HFFc6 (cell line): ENCODE data around the gene ZDHHC11. TPM values are rescaled to one million over a fixed set of nuclear protein-coding genes. Genes with fewer than 3 reads are reported as not detected.

Experiments used
- DNase-seq: peaks from one replicate; pipeline ENCODE4 v3.0.0-alpha.2; 2018
- H3K27ac Mint-ChIP-seq: 2 replicates; pipeline ENCODE4 v1.8.0; 2020; ENCODE audit warnings: mild to moderate bottlenecking, mixed read lengths
- H3K27me3 Mint-ChIP-seq: 2 replicates; pipeline ENCODE4 v1.8.0; 2021; ENCODE audit warnings: mild to moderate bottlenecking, moderate library complexity, mixed read lengths; ENCODE audit not compliant: insufficient read depth
- H3K36me3 Mint-ChIP-seq: 2 replicates; pipeline ENCODE4 v1.8.0; 2021; ENCODE audit warnings: low read depth, mixed read lengths
- H3K4me1 Mint-ChIP-seq: 2 replicates; pipeline ENCODE4 v1.8.0; 2020; ENCODE audit warnings: low read depth, mixed read lengths
- H3K4me3 Mint-ChIP-seq: 2 replicates; pipeline ENCODE4 v1.8.0; 2020; ENCODE audit warnings: mild to moderate bottlenecking, moderate library complexity, mixed read lengths
- H3K9me3 Mint-ChIP-seq: 2 replicates; pipeline ENCODE4 v1.8.0; 2020; ENCODE audit warnings: mild to moderate bottlenecking, mixed read lengths
- long read RNA-seq: library from polyadenylated mRNA; unstranded; transcript quantifications from one replicate; pipeline ENCODE4 v2.0.0, GENCODE V29; 2019
- total RNA-seq, 6 experiments: library from RNA; stranded (reverse); fragmentation: NEBNext Ultra II Directional; extraction: Animal tissue kit (Norgen Biotek cat#: 25700); gene quantifications; 2 replicates in 1 of 6; 3 replicates in 5 of 6; pipeline ENCODE4 v1.2.3, GENCODE V29; 2021
- TF ChIP-seq, protein P1 (sequence below): fragments of 200-600 bp; sonication (generic); IDR thresholded peaks from 2 replicates; pipeline ENCODE4 v1.5.0; 2021; ENCODE audit warnings: antibody characterized with exemption, mild to moderate bottlenecking

ZDHHC11 gene, protein sequence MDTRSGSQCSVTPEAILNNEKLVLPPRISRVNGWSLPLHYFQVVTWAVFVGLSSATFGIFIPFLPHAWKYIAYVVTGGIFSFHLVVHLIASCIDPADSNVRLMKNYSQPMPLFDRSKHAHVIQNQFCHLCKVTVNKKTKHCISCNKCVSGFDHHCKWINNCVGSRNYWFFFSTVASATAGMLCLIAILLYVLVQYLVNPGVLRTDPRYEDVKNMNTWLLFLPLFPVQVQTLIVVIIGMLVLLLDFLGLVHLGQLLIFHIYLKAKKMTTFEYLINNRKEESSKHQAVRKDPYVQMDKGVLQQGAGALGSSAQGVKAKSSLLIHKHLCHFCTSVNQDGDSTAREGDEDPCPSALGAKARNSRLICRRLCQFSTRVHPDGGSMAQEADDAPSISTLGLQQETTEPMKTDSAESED
- 1 to 10 TPM; 1.3 to 4.2 (median 1.8) TPM for total RNA-seq
- long read RNA-seq, result 0 reads

DNA sequence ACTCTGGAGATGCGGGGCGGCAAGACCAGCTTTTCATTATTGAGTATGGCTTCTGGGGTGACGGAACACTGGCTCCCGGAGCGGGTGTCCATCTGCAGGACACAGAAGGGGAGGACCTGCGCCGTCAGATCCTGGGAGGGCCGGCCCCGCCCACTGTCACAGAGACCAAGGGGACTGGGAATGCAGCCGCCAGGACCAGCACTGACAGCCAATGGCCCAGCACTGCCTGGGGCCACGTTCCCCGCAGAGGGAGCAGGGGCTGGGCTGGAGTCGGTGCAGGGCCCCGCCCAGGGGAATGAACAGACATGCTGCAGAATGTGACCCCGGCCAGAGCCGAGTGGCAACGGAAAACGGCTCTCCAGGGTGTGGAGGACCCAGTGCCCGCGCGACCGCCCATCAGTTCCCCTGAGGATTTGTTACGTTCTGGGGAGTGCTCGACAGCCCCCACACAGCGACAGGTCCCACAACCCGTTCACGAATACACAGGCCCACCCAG lies at the start of gene ZDHHC11:
Gene ZDHHC11, minus strand, starts transcription at position 476 of the 496 bp plus-strand sequence. Its CDS starts 384 bp downstream, at position 92.
- H3K36me3 Mint-ChIP-seq, result no peaks in the 10 kb centered on the region
- peaks cover 2% of the 10 kb centered on the region; the same call in 1 of the 2 replicates for H3K27me3 Mint-ChIP-seq
- no peaks in the 10 kb centered on the region for H3K9me3 Mint-ChIP-seq
- H3K4me1 Mint-ChIP-seq, result no peaks in the 10 kb centered on the region
- TF ChIP-seq, protein P1, sequence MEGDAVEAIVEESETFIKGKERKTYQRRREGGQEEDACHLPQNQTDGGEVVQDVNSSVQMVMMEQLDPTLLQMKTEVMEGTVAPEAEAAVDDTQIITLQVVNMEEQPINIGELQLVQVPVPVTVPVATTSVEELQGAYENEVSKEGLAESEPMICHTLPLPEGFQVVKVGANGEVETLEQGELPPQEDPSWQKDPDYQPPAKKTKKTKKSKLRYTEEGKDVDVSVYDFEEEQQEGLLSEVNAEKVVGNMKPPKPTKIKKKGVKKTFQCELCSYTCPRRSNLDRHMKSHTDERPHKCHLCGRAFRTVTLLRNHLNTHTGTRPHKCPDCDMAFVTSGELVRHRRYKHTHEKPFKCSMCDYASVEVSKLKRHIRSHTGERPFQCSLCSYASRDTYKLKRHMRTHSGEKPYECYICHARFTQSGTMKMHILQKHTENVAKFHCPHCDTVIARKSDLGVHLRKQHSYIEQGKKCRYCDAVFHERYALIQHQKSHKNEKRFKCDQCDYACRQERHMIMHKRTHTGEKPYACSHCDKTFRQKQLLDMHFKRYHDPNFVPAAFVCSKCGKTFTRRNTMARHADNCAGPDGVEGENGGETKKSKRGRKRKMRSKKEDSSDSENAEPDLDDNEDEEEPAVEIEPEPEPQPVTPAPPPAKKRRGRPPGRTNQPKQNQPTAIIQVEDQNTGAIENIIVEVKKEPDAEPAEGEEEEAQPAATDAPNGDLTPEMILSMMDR, result no peak
- no peak within 1 kb of the TSS for H3K27ac Mint-ChIP-seq
- DNase-seq, result no peak
- no peak within 1 kb of the TSS for H3K4me3 Mint-ChIP-seq

DNA sequence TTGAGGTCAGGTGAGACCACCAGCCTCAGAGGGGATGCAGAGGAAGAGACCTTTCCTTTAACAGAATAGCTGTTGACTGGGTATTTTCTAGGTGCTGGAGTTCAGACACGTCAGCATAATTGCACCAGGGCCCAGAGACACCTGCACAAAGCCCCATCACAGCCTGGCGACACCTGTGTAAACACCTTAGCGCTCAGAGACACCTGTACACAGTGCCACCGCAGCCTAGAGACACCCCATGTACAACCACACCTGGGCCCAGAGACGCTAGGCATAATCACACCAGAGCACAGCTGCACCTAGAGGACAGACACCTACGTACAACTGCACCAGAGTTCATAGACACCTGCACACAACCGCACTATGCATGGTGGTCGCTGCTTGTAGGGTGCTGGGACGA lies 42.9 kb upstream of the ZDHHC11 start:
- TF ChIP-seq, protein P1, result no peak
- no peak for DNase-seq
- H3K4me3 Mint-ChIP-seq, result peak overlapping the region; percentile 86
- H3K4me1 Mint-ChIP-seq, result peaks cover 18% of the 10 kb centered on the region
- H3K27me3 Mint-ChIP-seq, result peaks cover 2% of the 10 kb centered on the region; the same call in 1 of the 2 replicates
- H3K9me3 Mint-ChIP-seq, result no peaks in the 10 kb centered on the region
- peak overlapping the region; percentile 55; the same call in 1 of the 2 replicates for H3K27ac Mint-ChIP-seq
- H3K36me3 Mint-ChIP-seq, result peaks cover 19% of the 10 kb centered on the region

DNA sequence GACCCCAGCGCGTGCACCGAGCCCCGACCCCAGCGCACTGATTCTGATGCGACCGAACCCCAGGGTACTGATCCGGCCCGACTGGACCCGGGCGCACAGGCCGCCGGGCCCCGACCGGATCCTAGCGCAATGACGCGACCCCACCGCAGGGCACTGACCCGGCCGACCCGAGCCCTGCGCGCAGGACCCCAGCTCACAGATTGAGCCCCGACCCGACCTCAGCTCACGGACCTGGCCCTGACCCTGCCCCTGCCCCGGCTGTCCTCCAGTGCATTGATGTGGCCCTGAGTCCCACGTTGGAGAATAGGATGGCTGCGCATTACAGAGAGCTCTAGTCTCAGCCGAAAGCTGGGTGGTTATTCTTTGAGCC lies 42.3 kb upstream of the ZDHHC11 start:
- TF ChIP-seq, protein P1, result no peak
- no peak for DNase-seq
- Mint-ChIP-seq H3K27ac (peak overlapping the region; percentile 55; the same call in 1 of the 2 replicates), H3K36me3 (peaks cover 25% of the 10 kb centered on the region), H3K27me3 (peaks cover 2% of the 10 kb centered on the region; the same call in 1 of the 2 replicates), H3K4me1 (peaks cover 18% of the 10 kb centered on the region), H3K9me3 (no peaks in the 10 kb centered on the region), H3K4me3 (peak overlapping the region; percentile 86)

DNA sequence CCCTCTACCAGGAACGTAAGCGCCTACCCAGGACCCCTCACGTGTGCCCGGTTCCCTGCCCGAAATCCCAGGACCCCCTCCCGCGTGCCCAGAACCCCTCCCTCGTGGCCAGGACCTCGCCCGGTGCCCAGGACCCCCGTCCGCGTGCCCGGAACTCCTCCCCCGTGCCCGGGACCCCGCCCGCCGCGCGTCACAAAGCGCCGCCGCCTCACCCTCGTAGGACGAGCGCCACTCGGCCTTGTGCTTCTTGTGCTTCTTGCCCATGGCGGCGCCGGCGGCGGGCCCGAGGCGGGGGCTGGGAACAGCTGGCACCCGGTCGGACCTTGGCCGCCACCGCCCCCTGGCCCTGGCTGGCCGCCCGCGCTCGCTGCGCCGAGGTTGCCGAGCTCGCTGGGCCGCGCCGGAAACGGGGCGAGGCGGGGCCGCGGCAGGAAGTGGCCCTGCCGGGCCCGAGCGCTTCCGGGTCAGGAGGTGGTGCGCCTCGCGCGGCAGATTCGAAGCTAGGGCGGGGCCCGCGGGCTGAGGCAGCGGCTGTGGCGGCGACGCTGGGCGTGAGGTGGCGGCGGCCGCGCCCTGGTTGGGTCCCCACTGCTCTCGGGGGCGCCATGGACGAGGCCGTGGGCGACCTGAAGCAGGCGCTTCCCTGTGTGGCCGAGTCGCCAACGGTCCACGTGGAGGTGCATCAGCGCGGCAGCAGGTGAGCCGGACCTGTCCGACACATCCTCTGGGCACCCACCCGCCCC lies 41.8 kb upstream of the ZDHHC11 start, which contains the start of the genes BRD9 and TRIP13:
Gene BRD9, minus strand, starts transcription at position 408 of the 743 bp plus-strand sequence. Its CDS starts 144 bp downstream, at position 264.
Gene TRIP13, plus strand, starts transcription at position 491 of the 743 bp plus-strand sequence. Its CDS starts 115 bp downstream, at position 606.
- Mint-ChIP-seq H3K4me1 (peaks cover 18% of the 10 kb centered on the region), H3K36me3 (peaks cover 25% of the 10 kb centered on the region), H3K27ac (peak within 1 kb of the TSS; percentile 95), H3K27me3 (peaks cover 2% of the 10 kb centered on the region; the same call in 1 of the 2 replicates), H3K9me3 (no peaks in the 10 kb centered on the region), H3K4me3 (peak within 1 kb of the TSS; percentile 91)
- TF ChIP-seq, protein P1, result peak; percentile 21; the same call in 1 of the 2 replicates
- DNase-seq, result peak; percentile 56

DNA sequence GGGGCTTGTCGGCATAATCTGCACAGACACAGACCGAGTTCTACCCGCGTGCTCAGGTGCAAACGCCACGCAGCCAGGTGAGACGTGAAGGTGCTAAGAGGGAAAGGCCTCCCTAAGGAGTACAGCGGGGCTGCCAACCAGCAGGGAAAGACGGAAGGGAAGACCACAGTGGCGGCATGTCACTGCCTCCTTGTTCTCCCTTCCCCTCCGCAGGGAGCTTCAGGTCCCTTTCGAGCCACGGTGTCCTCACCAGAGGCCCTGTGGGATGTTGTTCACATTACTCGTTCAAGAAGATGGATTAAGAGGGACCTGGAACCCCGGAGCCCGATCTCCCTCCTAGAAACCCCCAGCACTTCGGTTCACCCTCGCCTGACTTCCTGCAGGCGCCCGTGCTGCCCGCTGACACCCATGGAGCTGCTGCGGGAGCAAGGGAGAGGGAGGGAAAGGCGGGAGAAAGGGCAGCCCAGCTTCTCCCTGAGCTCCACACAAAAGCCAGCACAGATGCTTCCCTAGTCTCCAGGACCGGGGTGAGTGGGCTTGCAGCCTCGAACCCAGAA lies 41.1 kb upstream of the ZDHHC11 start:
- peak overlapping the region; percentile 91 for H3K4me3 Mint-ChIP-seq
- TF ChIP-seq, protein P1, result no peak
- H3K27me3 Mint-ChIP-seq, result peaks cover 2% of the 10 kb centered on the region; the same call in 1 of the 2 replicates
- peaks cover 18% of the 10 kb centered on the region for H3K4me1 Mint-ChIP-seq
- peak overlapping the region; percentile 95 for H3K27ac Mint-ChIP-seq
- peaks cover 29% of the 10 kb centered on the region for H3K36me3 Mint-ChIP-seq
- no peaks in the 10 kb centered on the region for H3K9me3 Mint-ChIP-seq
- no peak for DNase-seq
